Uterus (tissue), 4 donors: ENCODE results near the gene SIAE. TPM values are rescaled to one million over a fixed set of nuclear protein-coding genes. Genes with fewer than 3 reads are reported as not detected.

Source experiments
- DNase-seq, 2 donors: peaks; one replicate each; pipeline ENCODE4 v3.0.0-alpha.2; 2019 to 2020
- H3K27ac ChIP-seq, 2 donors: fragments of 200-600 bp; sonication (generic); 1 replicate in 1 of 2; 2 replicates in 1 of 2; pipeline ENCODE4 v1.5.1; 2016 to 2018
- H3K27me3 ChIP-seq, 2 donors: fragments of 200-600 bp; sonication (generic); one replicate each; pipeline ENCODE4 v1.5.1; 2018 to 2019; ENCODE audit warnings: control low read depth in 1 of 2
- H3K36me3 ChIP-seq, 2 donors: fragments of 200-600 bp; sonication (generic); one replicate each; pipeline ENCODE4 v1.5.1; 2019; ENCODE audit warnings: control low read depth in 1 of 2
- H3K4me1 ChIP-seq, 2 donors: fragments of 200-600 bp; sonication (generic); one replicate each; pipeline ENCODE4 v1.5.1; 2018 to 2019; ENCODE audit warnings: control low read depth in 1 of 2
- H3K4me3 ChIP-seq, 2 donors: fragments of 200-600 bp; sonication (generic); 1 replicate in 1 of 2; 2 replicates in 1 of 2; pipeline ENCODE4 v1.5.1; 2018 to 2019; ENCODE audit warnings: mild to moderate bottlenecking in 1 of 2
- H3K9me3 ChIP-seq, 2 donors: fragments of 200-600 bp; sonication (generic); one replicate each; pipeline ENCODE4 v1.5.1; 2019; ENCODE audit warnings: control low read depth in 1 of 2
- CTCF ChIP-seq, 4 experiments: fragments of 200-600 bp in 2 of 4; fragments of 450-650 bp in 2 of 4; sonication (generic) in 2 of 4; IDR thresholded peaks; one replicate each; pipeline ENCODE4 v1.5.1; 2016 to 2019; ENCODE audit warnings: antibody characterized with exemption in 4 of 4, mild to moderate bottlenecking in 2 of 4, moderate library complexity in 1 of 4
- POLR2A ChIP-seq, 2 donors: fragments of 450-650 bp; IDR thresholded peaks; one replicate each; pipeline ENCODE4 v1.6.1; 2016; ENCODE audit warnings: antibody characterized with exemption in 2 of 2, mild to moderate bottlenecking in 1 of 2, moderate library complexity in 1 of 2
- intact Hi-C: fragments of 100-400 bp; cut with DNase I; formaldehyde crosslinking; loops from one replicate; pipeline ENCODE4 v1.15.1; 2023; ENCODE audit warnings: low total_unique reads
- total RNA-seq, 4 donors: library from RNA; depleted of rRNA in 3 of 4; stranded (reverse); fragments of >200 nt in 3 of 4; gene quantifications; one replicate each; pipeline versions ENCODE4 v1.1.0 to v1.2.4, GENCODE V29; 2014 to 2023
- donor health status: DM: yes; HTN: yes; CAD: no.

The SIAE gene
- total RNA-seq: 1 to 10 TPM in 3 of 4 donors, under 1 TPM in 1; 0.77 to 7.5 (median 5.3) TPM

- H3K36me3 ChIP-seq: no peaks in the 10 kb centered on the region
- intact Hi-C loops: no loop called here
- peaks cover 0 to 5% of the 10 kb centered on the region in 2 donors for H3K4me1 ChIP-seq
- DNase-seq: peak; percentile 93 to 94
- H3K27ac ChIP-seq: peak within 1 kb of the TSS; percentile 80 to 83
- no peaks in the 10 kb centered on the region for H3K27me3 ChIP-seq
- TF ChIP-seq POLR2A (IDR thresholded peaks at IDR 0.05) (peak; percentile 37 to 59), CTCF (IDR thresholded peaks at IDR 0.05) (peak in 1 of 4 experiments; percentile 11)
- peak within 1 kb of the TSS; percentile 58 to 62 for H3K4me3 ChIP-seq
- H3K9me3 ChIP-seq: no peaks in the 10 kb centered on the region
Observed at GRCh38 chr11:124673333-124674167, at the start of gene SIAE, which contains the start of gene SPA17. TSS of gene SIAE (minus strand) at chr11:124673739. CDS start at chr11:124673708, 31 bp downstream. TSS of gene SPA17 (plus strand) at chr11:124673904. CDS start at chr11:124675265, 1,361 bp downstream.

- intact Hi-C loops: no loop called here
- Histone ChIP-seq H3K27me3 (peaks cover 0 to 9% of the 10 kb centered on the region in 2 donors), H3K4me1 (peaks cover 0 to 19% of the 10 kb centered on the region in 2 donors), H3K27ac (no peak overlapping the region), H3K36me3 (no peaks in the 10 kb centered on the region), H3K9me3 (no peaks in the 10 kb centered on the region), H3K4me3 (no peak overlapping the region)
- DNase-seq: no peak
- TF ChIP-seq POLR2A (IDR thresholded peaks at IDR 0.05): no peak
- no peak for TF ChIP-seq CTCF (IDR thresholded peaks at IDR 0.05)
Observed at GRCh38 chr11:124722176-124722575, 48.6 kb upstream of the SIAE start.

- H3K27ac ChIP-seq: no peak overlapping the region
- H3K4me1 ChIP-seq: peaks cover 0 to 12% of the 10 kb centered on the region in 2 donors
- TF ChIP-seq CTCF (IDR thresholded peaks at IDR 0.05) (no peak), POLR2A (IDR thresholded peaks at IDR 0.05) (no peak)
- H3K36me3 ChIP-seq: no peaks in the 10 kb centered on the region
- peaks cover 0 to 9% of the 10 kb centered on the region in 2 donors for H3K27me3 ChIP-seq
- no peak overlapping the region for H3K4me3 ChIP-seq
- DNase-seq: no peak
- no peaks in the 10 kb centered on the region for H3K9me3 ChIP-seq
- intact Hi-C loops: no loop called here
Observed at GRCh38 chr11:124719534-124719933, 46.0 kb upstream of the SIAE start.

- Histone ChIP-seq H3K27me3 (peaks cover 0 to 9% of the 10 kb centered on the region in 2 donors), H3K4me3 (no peak overlapping the region), H3K9me3 (no peaks in the 10 kb centered on the region), H3K27ac (no peak overlapping the region), H3K4me1 (peaks cover 0 to 12% of the 10 kb centered on the region in 2 donors), H3K36me3 (no peaks in the 10 kb centered on the region)
- TF ChIP-seq POLR2A (IDR thresholded peaks at IDR 0.05) (no peak), CTCF (IDR thresholded peaks at IDR 0.05) (no peak)
- DNase-seq: no peak
- intact Hi-C loops: no loop called here
Observed at GRCh38 chr11:124718801-124719200, 45.3 kb upstream of the SIAE start.
